HAP-1 (cell line): ENCODE results near the gene HSD3B7.
"Not testable (repeated sequence)": the region's sequence is repeated elsewhere in the genome, so short reads cannot be mapped to it uniquely, and the experiment has no call there.

ENCODE experiments used
- DNase-seq, 2 experiments: peaks; one replicate each; pipeline ENCODE4 v3.0.0-alpha.2; 2016 to 2020; ENCODE audit warnings: low spot score in 2 of 2
- H3K27me3 ChIP-seq: fragments of 250-450 bp; sonication (Bioruptor Pico); 2 replicates; pipeline ENCODE4 v1.5.1; 2020; ENCODE audit warnings: low read depth, mild to moderate bottlenecking, moderate library complexity
- H3K36me3 ChIP-seq: fragments of 250-450 bp; sonication (Bioruptor Pico); replicated peaks from 2 replicates; pipeline ENCODE4 v1.5.1; 2020; ENCODE audit warnings: mild to moderate bottlenecking
- H3K4me1 ChIP-seq: fragments of 250-450 bp; sonication (Bioruptor Pico); 2 replicates; pipeline ENCODE4 v1.5.1; 2020; ENCODE audit warnings: mild to moderate bottlenecking
- H3K4me3 ChIP-seq: fragments of 250-450 bp; sonication (Bioruptor Pico); 2 replicates; pipeline ENCODE4 v1.5.1; 2020; ENCODE audit warnings: mild to moderate bottlenecking, moderate library complexity
- H3K9me3 ChIP-seq: fragments of 250-450 bp; sonication (Bioruptor Pico); 2 replicates; pipeline ENCODE4 v1.5.1; 2020; ENCODE audit warnings: mild to moderate bottlenecking, moderate library complexity
- in situ Hi-C: fragments of 300-500 bp; cut with MboI; formaldehyde crosslinking; loops from 3 replicates; pipeline ENCODE4 v1.14.3; 2020; ENCODE audit warnings: low sequenced_read_pairs, inconsistent platforms, mixed read lengths

The HSD3B7 gene

GRCh38 chr16:31004658-31005057 lies 19.7 kb downstream of the HSD3B7 start:
- H3K4me3 ChIP-seq: no peak overlapping the region
- in situ Hi-C loops: no loop called here
- no peaks in the 10 kb centered on the region for H3K27me3 ChIP-seq
- no peaks in the 10 kb centered on the region for H3K36me3 ChIP-seq
- no peaks in the 10 kb centered on the region for H3K9me3 ChIP-seq
- H3K4me1 ChIP-seq: no peaks in the 10 kb centered on the region
- DNase-seq: no peak

- Histone ChIP-seq H3K36me3 (no peaks in the 10 kb centered on the region), H3K27me3 (no peaks in the 10 kb centered on the region), H3K4me1 (no peaks in the 10 kb centered on the region), H3K9me3 (no peaks in the 10 kb centered on the region), H3K4me3 (no peak overlapping the region)
- in situ Hi-C loops: no loop called here
- no peak for DNase-seq
Measured at GRCh38 chr16:31005350-31006085, 20.5 kb downstream of the HSD3B7 start.

- in situ Hi-C loops: no loop called here
- Histone ChIP-seq H3K27me3 (peaks cover under 1% of the 10 kb centered on the region; the same call in 1 of the 2 replicates), H3K4me3 (no peak overlapping the region), H3K36me3 (no peaks in the 10 kb centered on the region), H3K4me1 (no peaks in the 10 kb centered on the region), H3K9me3 (no peaks in the 10 kb centered on the region)
- DNase-seq: no peak
Measured at GRCh38 chr16:31006086-31006385, 21.0 kb downstream of the HSD3B7 start.

- Histone ChIP-seq H3K9me3 (no peaks in the 10 kb centered on the region), H3K4me1 (no peaks in the 10 kb centered on the region), H3K36me3 (no peaks in the 10 kb centered on the region), H3K27me3 (peaks cover 4% of the 10 kb centered on the region; the same call in 1 of the 2 replicates), H3K4me3 (no peak overlapping the region)
- in situ Hi-C loops: no loop called here
- no peak for DNase-seq
Measured at GRCh38 chr16:31006589-31006988, 21.6 kb downstream of the HSD3B7 start.

- Histone ChIP-seq H3K4me3 (no peak overlapping the region), H3K36me3 (no peaks in the 10 kb centered on the region), H3K9me3 (no peaks in the 10 kb centered on the region), H3K4me1 (no peaks in the 10 kb centered on the region), H3K27me3 (peaks cover 6% of the 10 kb centered on the region; the same call in 1 of the 2 replicates)
- in situ Hi-C loops: no loop called here
- no peak for DNase-seq
Measured at GRCh38 chr16:31007684-31008083, 22.7 kb downstream of the HSD3B7 start.

- no peaks in the 10 kb centered on the region for H3K36me3 ChIP-seq
- H3K4me3 ChIP-seq: no peak overlapping the region
- no peak for DNase-seq
- no peaks in the 10 kb centered on the region for H3K4me1 ChIP-seq
- in situ Hi-C loops: no loop called here
- H3K9me3 ChIP-seq: no peaks in the 10 kb centered on the region
- H3K27me3 ChIP-seq: peaks cover 6% of the 10 kb centered on the region; the same call in 1 of the 2 replicates
Measured at GRCh38 chr16:31008149-31008548, 23.1 kb downstream of the HSD3B7 start.

GRCh38 chr16:31008551-31008950 lies 23.5 kb downstream of the HSD3B7 start:
- Histone ChIP-seq H3K4me1 (no peaks in the 10 kb centered on the region), H3K4me3 (no peak overlapping the region), H3K9me3 (no peaks in the 10 kb centered on the region), H3K27me3 (peaks cover 6% of the 10 kb centered on the region; the same call in 1 of the 2 replicates), H3K36me3 (no peaks in the 10 kb centered on the region)
- in situ Hi-C loops: no loop called here
- DNase-seq: no peak

GRCh38 chr16:31009120-31009519 lies 24.1 kb downstream of the HSD3B7 start:
- H3K4me3 ChIP-seq: no peak overlapping the region
- DNase-seq: no peak
- H3K4me1 ChIP-seq: no peaks in the 10 kb centered on the region
- in situ Hi-C loops: no loop called here
- H3K27me3 ChIP-seq: peaks cover 6% of the 10 kb centered on the region; the same call in 1 of the 2 replicates
- H3K9me3 ChIP-seq: no peaks in the 10 kb centered on the region
- no peaks in the 10 kb centered on the region for H3K36me3 ChIP-seq

- peak overlapping the region; percentile 10; the same call in 1 of the 2 replicates for H3K4me3 ChIP-seq
- in situ Hi-C loops: no loop called here
Measured at GRCh38 chr16:31009894-31010584, 25.0 kb downstream of the HSD3B7 start.

GRCh38 chr16:31010585-31011325 lies 25.7 kb downstream of the HSD3B7 start, which contains the start of gene STX1B:
Gene STX1B, minus strand, starts transcription at chr16:31010638. Its CDS starts 242 bp downstream, at chr16:31010396.
- in situ Hi-C loops: no loop called here
- Histone ChIP-seq H3K27me3 (peaks cover 6% of the 10 kb centered on the region; the same call in 1 of the 2 replicates), H3K4me1 (no peaks in the 10 kb centered on the region), H3K4me3 (peak within 1 kb of the TSS; percentile 22), H3K36me3 (no peaks in the 10 kb centered on the region), H3K9me3 (no peaks in the 10 kb centered on the region)
- peak in 1 of 2 experiments; percentile 83 for DNase-seq

More at GRCh38 chr16:31009894-31010584, 25.0 kb downstream of the HSD3B7 start:
- Histone ChIP-seq H3K4me1 (no peaks in the 10 kb centered on the region), H3K9me3 (no peaks in the 10 kb centered on the region), H3K27me3 (peaks cover 6% of the 10 kb centered on the region; the same call in 1 of the 2 replicates), H3K36me3 (no peaks in the 10 kb centered on the region)
- DNase-seq: no peak

- not testable (repeated sequence) for H3K9me3 ChIP-seq
Measured at GRCh38 chr16:31011815-31012214, 26.8 kb downstream of the HSD3B7 start.

GRCh38 chr16:31013292-31013691 lies 28.3 kb downstream of the HSD3B7 start:
- H3K36me3 ChIP-seq, H3K4me3 ChIP-seq, H3K27me3 ChIP-seq, H3K9me3 ChIP-seq, H3K4me1 ChIP-seq, in situ Hi-C loops, DNase-seq: not testable (repeated sequence)

More at GRCh38 chr16:31011815-31012214, 26.8 kb downstream of the HSD3B7 start:
- in situ Hi-C loops, H3K36me3 ChIP-seq, DNase-seq, H3K27me3 ChIP-seq, H3K4me3 ChIP-seq, H3K4me1 ChIP-seq: not testable (repeated sequence)

- H3K4me3 ChIP-seq: no peak overlapping the region
- no peak for DNase-seq
- in situ Hi-C loops: no loop called here
- peaks cover 6% of the 10 kb centered on the region; the same call in 1 of the 2 replicates for H3K27me3 ChIP-seq
- H3K36me3 ChIP-seq: no peaks in the 10 kb centered on the region
- H3K4me1 ChIP-seq: no peaks in the 10 kb centered on the region
- H3K9me3 ChIP-seq: no peaks in the 10 kb centered on the region
Measured at GRCh38 chr16:31016018-31016417, 31.0 kb downstream of the HSD3B7 start.

GRCh38 chr16:31017756-31018155 lies 32.7 kb downstream of the HSD3B7 start:
- DNase-seq, in situ Hi-C loops, H3K36me3 ChIP-seq, H3K4me3 ChIP-seq, H3K27me3 ChIP-seq, H3K4me1 ChIP-seq, H3K9me3 ChIP-seq: not testable (repeated sequence)
